GM12878 (cell line): ENCODE data around the gene DNAI2. TPM values are rescaled to one million over a fixed set of nuclear protein-coding genes. Genes with fewer than 3 reads are reported as not detected.

Experiments used
- ATAC-seq: fragments of 200-7000 bp; cut with Tn5 transposase; 3 replicates; pipeline ENCODE4 v1.9.1; 2020; ENCODE audit warnings: mild to moderate bottlenecking, moderate library complexity
- BruUV-seq: library from RNA; stranded (reverse); fragments of 400-500 nt; replicated peaks from 2 replicates; lab custom pipeline; 2021; lab: Mats Ljungman, UMichigan
- CTCF ChIA-PET: fragments of 300-600 bp; sonication (Branson Sonifier 250); formaldehyde crosslinking; extraction: SDS; loops from one replicate; lab custom pipeline; 2021; ENCODE audit warnings: inconsistent platforms; lab: Yijun Ruan, JAX
- POLR2A ChIA-PET: fragments of 350-600 bp; formaldehyde crosslinking; extraction: SDS; loops from one replicate; lab custom pipeline; 2021; ENCODE audit warnings: inconsistent platforms; lab: Charles Lee
- RAD21 ChIA-PET: fragments of 300-600 bp; sonication (Branson Sonifier 250); formaldehyde crosslinking; loops from one replicate; lab custom pipeline; 2023; ENCODE audit warnings: antibody characterized with exemption; ENCODE audit not compliant: unreplicated experiment; lab: Charles Lee
- SMC1A ChIA-PET: fragments of 300-600 bp; sonication (Branson Sonifier 250); formaldehyde crosslinking; loops from one replicate; lab custom pipeline; 2023; ENCODE audit not compliant: unreplicated experiment, uncharacterized antibody; lab: Charles Lee
- DNase-seq: peaks from one replicate; pipeline ENCODE4 v3.0.0-alpha.2; 2011; ENCODE audit warnings: low read depth, low spot score
- FAIRE-seq: peaks from 3 replicates; lab custom pipeline; 2011; peaks lifted over from hg19 to GRCh38; lab: Jason Lieb, UNC
- H2AFZ ChIP-seq: 2 replicates; pipeline ENCODE4 v1.6.0; 2011; ENCODE audit warnings: low read depth, low read length, control low read depth; ENCODE audit not compliant: control insufficient read depth
- H3K27ac ChIP-seq: 2 replicates; pipeline ENCODE4 v1.5.1; 2011; ENCODE audit warnings: control low read depth; ENCODE audit not compliant: control insufficient read depth, insufficient read depth
- H3K27me3 ChIP-seq, 2 experiments: replicated peaks in 1 of 2; 2 replicates each; pipeline versions ENCODE4 v1.6.0 to v1.6.1; 2011; ENCODE audit warnings: low read length in 1 of 2; ENCODE audit not compliant: control insufficient read depth in 2 of 2, insufficient read depth in 2 of 2
- H3K36me3 ChIP-seq, 2 experiments: 2 replicates each; pipeline ENCODE4 v1.5.1; 2011; ENCODE audit warnings: low read length in 1 of 2; ENCODE audit not compliant: control insufficient read depth in 2 of 2, insufficient read depth in 2 of 2
- H3K4me1 ChIP-seq: 2 replicates; pipeline ENCODE4 v1.6.1; 2011; ENCODE audit warnings: mild to moderate bottlenecking, low read length, moderate library complexity, mixed read lengths; ENCODE audit not compliant: control insufficient read depth, insufficient read depth
- H3K4me2 ChIP-seq: 2 replicates; pipeline ENCODE4 v1.6.0; 2011; ENCODE audit warnings: control low read depth; ENCODE audit not compliant: control insufficient read depth, insufficient read depth
- H3K4me3 ChIP-seq: fragments of 200-600 bp; sonication (generic); 2 replicates; pipeline ENCODE4 v1.5.1; 2016
- H3K79me2 ChIP-seq: 2 replicates; pipeline ENCODE4 v1.6.0; 2011; ENCODE audit warnings: low read length; ENCODE audit not compliant: control insufficient read depth, insufficient read depth
- H3K9ac ChIP-seq: 2 replicates; pipeline ENCODE4 v1.8.0; 2011; ENCODE audit warnings: low read length, control low read depth, mixed read lengths; ENCODE audit not compliant: control insufficient read depth, insufficient read depth
- H3K9me3 ChIP-seq: replicated peaks from 3 replicates; pipeline ENCODE4 v1.5.1; 2011; ENCODE audit warnings: mild to moderate bottlenecking, low read length; ENCODE audit not compliant: control insufficient read depth, insufficient read depth
- H4K20me1 ChIP-seq: 2 replicates; pipeline ENCODE4 v1.6.0; 2011; ENCODE audit not compliant: control insufficient read depth, insufficient read depth
- BHLHE40 ChIP-seq, 2 experiments: fragments of 450-650 bp in 1 of 2; IDR thresholded peaks; 2 replicates each; pipeline ENCODE4 v1.6.1; 2011 to 2017; ENCODE audit warnings: low read depth in 2 of 2, borderline replicate concordance in 1 of 2, improper control_type of control experiment in 1 of 2, low read length in 1 of 2, mild to moderate bottlenecking in 1 of 2
- BRCA1 ChIP-seq: IDR thresholded peaks from 2 replicates; pipeline ENCODE4 v1.6.1; 2011; ENCODE audit warnings: low read depth, low read length, improper control_type of control experiment
- CBFB ChIP-seq: IDR thresholded peaks from 2 replicates; pipeline ENCODE4 v1.6.1; 2016; ENCODE audit warnings: antibody characterized with exemption, low read depth
- DPF2 ChIP-seq: fragments of 450-650 bp; IDR thresholded peaks from 2 replicates; pipeline ENCODE4 v1.6.1; 2017; ENCODE audit warnings: mild to moderate bottlenecking
- ESRRA ChIP-seq: IDR thresholded peaks from 2 replicates; pipeline ENCODE4 v1.6.1; 2012; ENCODE audit warnings: mild to moderate bottlenecking, low read length, improper control_type of control experiment
- FOXK2 ChIP-seq: fragments of 450-650 bp; IDR thresholded peaks from 2 replicates; pipeline ENCODE4 v1.6.1; 2017; ENCODE audit warnings: mild to moderate bottlenecking, moderate library complexity
- IRF4 ChIP-seq: IDR thresholded peaks from 2 replicates; pipeline ENCODE4 v1.6.1; 2011; ENCODE audit warnings: low read depth, low read length
- LARP7 ChIP-seq: fragments of 450-650 bp; IDR thresholded peaks from 2 replicates; pipeline ENCODE4 v1.6.1; 2017; ENCODE audit warnings: mild to moderate bottlenecking
- MEF2A ChIP-seq: IDR thresholded peaks from 2 replicates; pipeline ENCODE4 v1.6.1; 2011; ENCODE audit warnings: low read depth, mild to moderate bottlenecking, low read length, moderate library complexity; ENCODE audit not compliant: insufficient read depth
- MEF2B ChIP-seq: fragments of 450-650 bp; IDR thresholded peaks from 2 replicates; pipeline ENCODE4 v1.6.1; 2018; ENCODE audit warnings: mild to moderate bottlenecking, moderate library complexity; ENCODE audit not compliant: partially characterized antibody, poor library complexity, severe bottlenecking
- MXI1 ChIP-seq: fragments of 150-350 bp; IDR thresholded peaks from 2 replicates; pipeline ENCODE4 v1.6.1; 2011; ENCODE audit warnings: low read depth, mild to moderate bottlenecking, inconsistent platforms, low read length, improper control_type of control experiment
- NFIC ChIP-seq: IDR thresholded peaks from 2 replicates; pipeline ENCODE4 v1.6.1; 2012; ENCODE audit warnings: low read depth, mild to moderate bottlenecking, inconsistent platforms, low read length, moderate library complexity
- PAX5 ChIP-seq: IDR thresholded peaks from 2 replicates; pipeline ENCODE4 v1.6.1; 2011; ENCODE audit warnings: low read depth, low read length, borderline replicate concordance
- POLR2AphosphoS2 ChIP-seq: IDR thresholded peaks from 2 replicates; pipeline ENCODE4 v1.6.1; 2011; ENCODE audit warnings: low read depth, mild to moderate bottlenecking, low read length, improper control_type of control experiment, moderate library complexity
- RAD21 ChIP-seq: IDR thresholded peaks from 2 replicates; pipeline ENCODE4 v1.6.1; 2011; ENCODE audit warnings: mild to moderate bottlenecking, low read depth, low read length, moderate library complexity; ENCODE audit not compliant: insufficient read depth
- REST ChIP-seq: IDR thresholded peaks from 2 replicates; pipeline ENCODE4 v1.6.1; 2012; ENCODE audit warnings: mild to moderate bottlenecking, low read depth, low read length
- SKIL ChIP-seq: fragments of 450-650 bp; IDR thresholded peaks from 2 replicates; pipeline ENCODE4 v1.6.1; 2017; ENCODE audit warnings: mild to moderate bottlenecking, low read depth, inconsistent platforms; ENCODE audit not compliant: poor library complexity, severe bottlenecking
- STAT1 ChIP-seq: fragments of 450-650 bp; conservative IDR thresholded peaks from 2 replicates; pipeline ENCODE4 v1.6.1; 2014; ENCODE audit warnings: antibody characterized with exemption, mild to moderate bottlenecking
- TARDBP ChIP-seq: IDR thresholded peaks from 2 replicates; pipeline ENCODE4 v1.6.1; 2016; ENCODE audit warnings: borderline replicate concordance
- WGBS: methylation state at CpG from one replicate; pipeline ENCODE4 v1.1.6; 2016; ENCODE audit warnings: low lambda C conversion rate; ENCODE audit not compliant: insufficient replicate concordance, insufficient coverage; ENCODE audit errors: missing lambda C conversion rate; 5-methylcytosine and 5-hydroxymethylcytosine counted together
- in situ Hi-C: fragments of 300-500 bp; cut with MboI; formaldehyde crosslinking; loops from 9 replicates; pipeline ENCODE4 v1.14.3; 2018; ENCODE audit warnings: mixed read lengths
- intact Hi-C: fragments of 100-400 bp; cut with micrococcal nuclease; formaldehyde crosslinking; loops from one replicate; pipeline ENCODE4 v1.14.2; 2022; ENCODE audit not compliant: unreplicated experiment
- polyA plus RNA-seq, 11 experiments: library from polyadenylated mRNA; depleted of rRNA in 4 of 11; unstranded in 6 of 11; stranded (reverse) in 5 of 11; fragments of >200 nt; fragmentation: Nextera tagmentation in 4 of 11; fragmentation: Illumina TruSeq in 1 of 11; extraction: Ambion mirVana in 4 of 11; extraction: Trizol in 1 of 11; gene quantifications; 1 replicate in 1 of 11; 2 replicates in 10 of 11; pipeline versions ENCODE4 v1.2.1 to v1.2.3, GENCODE V29; 2011 to 2016; ENCODE audit warnings: inconsistent platforms in 2 of 11, missing spikeins in 2 of 11, low read depth in 1 of 11
- total RNA-seq, 4 experiments: library from RNA; depleted of rRNA in 3 of 4; stranded (reverse); fragments of >200 nt in 3 of 4; fragmentation: Illumina TruSeq in 1 of 4; extraction: Trizol in 1 of 4; gene quantifications; 2 replicates each; pipeline versions ENCODE4 v1.2.1 to v1.2.3, GENCODE V29; 2013 to 2021

Gene DNAI2
- total and polyA plus RNA-seq, 10 of the 15 experiments (the other 5 are each of a cell fraction or from before 2014, with no cell fraction given) = 0.04 to 1.8 (median 0.13) TPM

GRCh38 chr17:74299226-74300009 is 25.4 kb downstream of the DNAI2 start (continued):
- TF ChIP-seq REST = no peak
- no peak for TF ChIP-seq MEF2B
- no peak for TF ChIP-seq MEF2A
- TF ChIP-seq FOXK2 = no peak
- no peak for TF ChIP-seq BRCA1
- TF ChIP-seq LARP7 = no peak
- TF ChIP-seq STAT1 = no peak
- no peak for TF ChIP-seq MXI1

GRCh38 chr17:74303305-74303704 is 29.3 kb downstream of the DNAI2 start:
- Histone ChIP-seq H3K36me3 (no peaks in the 10 kb centered on the region), H3K9me3 (peaks cover 4% of the 10 kb centered on the region; the same call in 1 of the 3 replicates), H3K9ac (no peak overlapping the region), H3K4me3 (no peak overlapping the region), H3K27me3 (no peaks in the 10 kb centered on the region), H3K79me2 (no peaks in the 10 kb centered on the region), H3K4me2 (no peak overlapping the region), H4K20me1 (no peaks in the 10 kb centered on the region; the same call in 1 of the 2 replicates), H2AFZ (no peak overlapping the region), H3K4me1 (no peaks in the 10 kb centered on the region), H3K27ac (no peak overlapping the region)
- intact Hi-C loops = loop anchor here (5.0 kb wide), 2 partner anchors 229 to 299 kb away; partner anchors contain the start of gene CD300LB
- POLR2A ChIA-PET = no interaction called here
- no peak for DNase-seq
- SMC1A ChIA-PET = interaction anchor here (0.7 kb wide), 1 partner anchor 60 kb away, joined by 3 read pairs; no protein-coding TSS in a partner anchor
- no peak for FAIRE-seq
- ATAC-seq = no peak
- RAD21 ChIA-PET = interaction anchor here (0.9 to 1.7 kb wide), 2 partner anchors 64 to 65 kb away, joined by 3 read pairs; no protein-coding TSS in a partner anchor
- CTCF ChIA-PET = interaction anchor here (1.2 to 2.6 kb wide), 7 partner anchors 57 to 230 kb away, joined by 3 to 7 read pairs (median 4); no protein-coding TSS in a partner anchor
- WGBS = 47% methylated on average over 7 of the region's 8 CpGs
- in situ Hi-C loops = no loop called here
- BruUV-seq = no TSS peak
- no peak for TF ChIP-seq PAX5
- TF ChIP-seq POLR2AphosphoS2 = no peak
- TF ChIP-seq RAD21 = no peak
- TF ChIP-seq IRF4 = no peak
- TF ChIP-seq ESRRA = no peak
- TF ChIP-seq STAT1 = no peak
- no peak for TF ChIP-seq NFIC
- TF ChIP-seq SKIL = no peak
- no peak for TF ChIP-seq DPF2
- no peak for TF ChIP-seq TARDBP
- TF ChIP-seq CBFB = no peak
- no peak for TF ChIP-seq BHLHE40 (IDR thresholded peaks at IDR 0.05; ENCODE audit: borderline replicate concordance in 1 of 2, low read depth in 2 of 2, low read length in 1 of 2)
